NAMALWA (cell line): Measurements from ENCODE around the gene TRIM41.
"Not testable (repeated sequence)": the region's sequence is repeated elsewhere in the genome, so short reads cannot be mapped to it uniquely, and the experiment has no call there.

Source experiments
- DNase-seq: peaks from one replicate; pipeline ENCODE4 v3.0.0-alpha.2; 2015; ENCODE audit warnings: low spot score

Gene TRIM41

GRCh38 chr5:181283841-181284755 lies 61.0 kb downstream of the TRIM41 start:
- DNase-seq: not testable (repeated sequence)
